Aorta (tissue), 5 donors: ENCODE data around the gene WHRN. TPM values are rescaled to one million over a fixed set of nuclear protein-coding genes. Genes with fewer than 3 reads are reported as not detected.

Experiments
- ATAC-seq: fragments of 200-7000 bp; cut with Tn5 transposase; one replicate; pipeline ENCODE4 v1.9.1; 2022; ENCODE audit warnings: moderate library complexity; ENCODE audit not compliant: low FRiP score
- DNase-seq, 2 donors: peaks; one replicate each; pipeline ENCODE4 v3.0.0-alpha.2; 2020
- H3K27ac ChIP-seq, 2 donors: one replicate each; pipeline ENCODE4 v1.5.1; 2013; ENCODE audit warnings: low read length in 2 of 2, mild to moderate bottlenecking in 2 of 2, moderate library complexity in 2 of 2, control low read depth in 1 of 2, inconsistent platforms in 1 of 2, low read depth in 1 of 2
- H3K27me3 ChIP-seq, 2 donors: one replicate each; pipeline ENCODE4 v1.6.1; 2013; ENCODE audit warnings: control low read depth in 1 of 2, low read length in 1 of 2, mild to moderate bottlenecking in 1 of 2, moderate library complexity in 1 of 2; ENCODE audit not compliant: insufficient read depth in 2 of 2, control insufficient read depth in 1 of 2
- H3K36me3 ChIP-seq, 2 donors: one replicate each; pipeline ENCODE4 v1.6.1; 2013; ENCODE audit warnings: control low read depth in 1 of 2, low read length in 1 of 2, mild to moderate bottlenecking in 1 of 2; ENCODE audit not compliant: insufficient read depth in 2 of 2, control insufficient read depth in 1 of 2
- H3K4me1 ChIP-seq, 2 donors: one replicate each; pipeline ENCODE4 v1.6.1; 2013; ENCODE audit warnings: low read length in 2 of 2, control low read depth in 1 of 2, mild to moderate bottlenecking in 1 of 2, moderate library complexity in 1 of 2; ENCODE audit not compliant: insufficient read depth in 2 of 2, control insufficient read depth in 1 of 2
- H3K4me3 ChIP-seq, 2 donors: one replicate each; pipeline ENCODE4 v1.5.1; 2013; ENCODE audit warnings: low read length in 2 of 2, control low read depth in 1 of 2, mild to moderate bottlenecking in 1 of 2
- H3K9me3 ChIP-seq: one replicate; pipeline ENCODE4 v1.6.1; 2013; ENCODE audit warnings: mild to moderate bottlenecking, low read length; ENCODE audit not compliant: control insufficient read depth
- WGBS, 2 donors: extraction: QIAGEN DNeasy Blood & Tissue Kit; methylation state at CpG; one replicate each; pipeline ENCODE4 v1.1.7; 2013; 5-methylcytosine and 5-hydroxymethylcytosine counted together
- intact Hi-C, 2 donors: fragments of 100-400 bp; cut with DNase I; formaldehyde crosslinking; loops; one replicate each; pipeline versions ENCODE4 v1.14.2 to v1.15.0; 2022
- polyA plus RNA-seq, 2 donors: library from polyadenylated mRNA; stranded (reverse); fragments of 200-250 nt; gene quantifications; one replicate each; pipeline ENCODE4 v1.2.3, GENCODE V29; 2013
- total RNA-seq, 2 donors: library from RNA; stranded (reverse); fragmentation: NEBNext Ultra II Directional; extraction: Animal tissue kit (Norgen Biotek cat#: 25700); gene quantifications; one replicate each; pipeline ENCODE4 v1.2.1, GENCODE V29; 2021
- donor health status: healthy with polysubstance abuse.
- donor health status: Bipolar disorder and iron deficiency.
- donor health status: DM: no; HTN: no; CAD: no.
- donor health status: DM: no; HTN: no; CAD: no.
- donor health status: DM: yes; HTN: yes; CAD: no.

WHRN gene
- total and polyA plus RNA-seq, 4 donors: 1.5 to 4.0 (median 3.6) TPM

- DNase-seq: no peak
These were observed 52.8 kb downstream of the WHRN start for GRCh38 chr9:114452219-114453165.

GRCh38 chr9:114451707-114452031, 53.6 kb downstream of the WHRN start:
- WGBS, 2 donors: 93 to 94% methylated on average over 1 of the region's 1 CpG
- H3K9me3 ChIP-seq: no peaks in the 10 kb centered on the region
- no peaks in the 10 kb centered on the region for H3K36me3 ChIP-seq
- no peak for DNase-seq
- H3K4me1 ChIP-seq: no peaks in the 10 kb centered on the region
- intact Hi-C loops: no loop called here
- no peak overlapping the region for H3K4me3 ChIP-seq
- no peak for ATAC-seq
- no peak overlapping the region for H3K27ac ChIP-seq
- peaks cover 0 to 2% of the 10 kb centered on the region in 2 donors for H3K27me3 ChIP-seq

More at GRCh38 chr9:114452219-114453165, 52.8 kb downstream of the WHRN start:
- ATAC-seq: no peak
- H3K4me1 ChIP-seq: no peaks in the 10 kb centered on the region
- H3K4me3 ChIP-seq: no peak overlapping the region
- intact Hi-C loops: no loop called here
- no peaks in the 10 kb centered on the region for H3K9me3 ChIP-seq
- H3K27ac ChIP-seq: no peak overlapping the region
- H3K36me3 ChIP-seq: no peaks in the 10 kb centered on the region
- peaks cover 0 to 2% of the 10 kb centered on the region in 2 donors for H3K27me3 ChIP-seq
- 79 to 80% methylated on average over 12 of the region's 12 CpGs for WGBS, 2 donors

- no peaks in the 10 kb centered on the region for H3K4me1 ChIP-seq
- no peak overlapping the region for H3K27ac ChIP-seq
- intact Hi-C loops: no loop called here
- H3K27me3 ChIP-seq: peaks cover 0 to 2% of the 10 kb centered on the region in 2 donors
- 86 to 87% methylated on average over 12 of the region's 12 CpGs for WGBS, 2 donors
- H3K9me3 ChIP-seq: no peaks in the 10 kb centered on the region
- DNase-seq: no peak
- H3K4me3 ChIP-seq: no peak overlapping the region
- H3K36me3 ChIP-seq: no peaks in the 10 kb centered on the region
- no peak for ATAC-seq
These were observed 54.2 kb downstream of the WHRN start for GRCh38 chr9:114450833-114451706.

DNA sequence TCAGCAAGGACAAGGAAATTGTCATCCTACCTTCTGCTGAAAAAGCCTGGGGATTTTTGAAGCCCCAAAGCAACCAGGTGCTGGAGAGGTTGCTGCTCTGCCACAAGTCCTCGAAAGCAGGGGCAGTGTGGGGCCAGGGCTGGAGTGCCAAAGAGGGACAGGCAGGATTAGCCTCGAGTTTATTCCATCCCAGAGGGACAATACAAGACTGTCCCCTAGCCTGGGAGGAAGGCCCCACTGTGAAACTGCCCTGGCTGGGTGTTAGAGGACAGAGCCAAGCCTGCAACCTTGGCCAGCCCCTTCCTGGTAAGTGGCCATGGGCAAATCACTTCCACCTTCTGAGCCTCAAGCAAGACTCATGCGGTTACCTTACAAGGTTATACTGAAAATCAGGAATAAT, 55.1 kb downstream of the WHRN start:
- no peak for DNase-seq
- H3K36me3 ChIP-seq: no peaks in the 10 kb centered on the region
- WGBS, 2 donors: 81 to 88% methylated on average over 3 of the region's 3 CpGs
- no peaks in the 10 kb centered on the region for H3K4me1 ChIP-seq
- no peak overlapping the region for H3K4me3 ChIP-seq
- no peak overlapping the region for H3K27ac ChIP-seq
- ATAC-seq: no peak
- H3K27me3 ChIP-seq: peaks cover 0 to under 1% of the 10 kb centered on the region in 2 donors
- no peaks in the 10 kb centered on the region for H3K9me3 ChIP-seq
- intact Hi-C loops: no loop called here

DNA sequence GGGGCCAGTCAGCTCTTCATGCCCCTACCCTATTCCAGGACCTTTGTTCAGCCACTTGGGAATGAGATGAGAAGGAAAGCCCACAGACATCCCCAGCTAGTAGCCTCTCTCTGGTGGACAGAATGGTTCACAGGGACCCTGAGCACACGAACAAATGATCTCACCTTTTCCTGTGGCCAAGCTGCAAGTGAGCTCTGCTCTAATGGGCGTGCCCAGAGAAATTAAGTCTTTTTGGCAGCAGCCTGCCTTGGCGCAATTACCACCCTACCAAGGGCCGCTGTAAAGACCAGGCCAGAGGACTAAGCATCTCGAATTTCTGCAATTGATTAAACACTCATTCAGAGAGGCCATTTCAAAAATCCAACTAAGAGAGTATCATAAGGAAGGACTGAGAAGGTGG, 56.0 kb downstream of the WHRN start:
- ATAC-seq (no peak), DNase-seq (no peak)
- H3K4me3 ChIP-seq: no peak overlapping the region
- no peaks in the 10 kb centered on the region for H3K9me3 ChIP-seq
- no peaks in the 10 kb centered on the region for H3K27me3 ChIP-seq
- intact Hi-C loops: no loop called here
- no peak overlapping the region for H3K27ac ChIP-seq
- WGBS, 2 donors: 62 to 64% methylated on average over 5 of the region's 5 CpGs
- no peaks in the 10 kb centered on the region for H3K36me3 ChIP-seq
- H3K4me1 ChIP-seq: no peaks in the 10 kb centered on the region

DNA sequence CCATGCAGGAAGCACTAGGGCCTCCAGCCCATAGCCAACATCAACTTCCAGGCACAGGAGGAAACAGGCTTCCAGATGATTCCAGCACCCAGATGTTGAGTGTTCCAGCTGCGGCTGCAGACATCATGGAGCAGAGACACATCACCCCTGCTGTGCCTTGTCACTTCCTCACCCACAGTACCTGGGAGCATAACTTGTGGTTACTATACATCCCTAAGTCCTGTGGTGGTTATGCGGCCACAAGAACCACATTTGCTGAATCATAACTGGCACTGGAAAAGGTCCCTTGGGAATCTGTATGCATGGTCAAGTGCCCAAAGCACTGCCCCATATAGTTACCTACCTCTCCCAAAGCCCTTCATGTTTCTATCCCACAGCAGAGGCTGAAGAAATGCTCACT, 56.6 kb downstream of the WHRN start:
- Histone ChIP-seq H3K36me3 (no peaks in the 10 kb centered on the region), H3K27ac (no peak overlapping the region), H3K27me3 (no peaks in the 10 kb centered on the region), H3K4me1 (no peaks in the 10 kb centered on the region), H3K9me3 (no peaks in the 10 kb centered on the region), H3K4me3 (no peak overlapping the region)
- no peak for DNase-seq
- no peak for ATAC-seq
- intact Hi-C loops: no loop called here
- WGBS, 2 donors: 79 to 82% methylated on average over 2 of the region's 2 CpGs

GRCh38 chr9:114446672-114447450, 58.4 kb downstream of the WHRN start:
- ATAC-seq: no peak
- Histone ChIP-seq H3K27ac (no peak overlapping the region), H3K9me3 (no peaks in the 10 kb centered on the region), H3K27me3 (no peaks in the 10 kb centered on the region), H3K4me3 (no peak overlapping the region), H3K4me1 (no peaks in the 10 kb centered on the region), H3K36me3 (no peaks in the 10 kb centered on the region)
- DNase-seq: no peak
- 72 to 78% methylated on average over 8 of the region's 8 CpGs for WGBS, 2 donors
- intact Hi-C loops: no loop called here

DNA sequence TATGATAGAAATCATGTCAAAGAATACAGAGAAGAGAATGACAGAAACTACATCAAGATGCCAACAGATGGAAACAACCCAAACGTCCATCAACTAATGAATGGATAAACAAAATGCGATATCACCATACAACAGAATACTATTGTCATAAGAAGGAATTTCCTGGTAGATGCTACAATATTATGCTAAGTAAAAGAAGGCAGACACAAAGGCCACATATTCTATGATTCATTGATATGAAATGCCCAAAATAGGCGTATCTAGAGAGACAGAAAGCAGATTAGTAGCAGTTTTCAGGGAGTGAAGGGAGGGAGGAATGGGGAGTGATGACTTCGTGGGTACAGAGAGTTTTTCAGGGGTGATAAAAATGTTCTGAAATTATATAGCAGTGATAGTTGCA, 59.2 kb downstream of the WHRN start:
- no peak overlapping the region for H3K27ac ChIP-seq
- no peak for DNase-seq
- no peaks in the 10 kb centered on the region for H3K4me1 ChIP-seq
- no peaks in the 10 kb centered on the region for H3K27me3 ChIP-seq
- intact Hi-C loops: no loop called here
- H3K36me3 ChIP-seq: no peaks in the 10 kb centered on the region
- no peaks in the 10 kb centered on the region for H3K9me3 ChIP-seq
- WGBS, 2 donors: 31 to 36% methylated on average over 4 of the region's 4 CpGs
- no peak for ATAC-seq
- H3K4me3 ChIP-seq: no peak overlapping the region
